Endothelial cell (in vitro differentiated cells): ENCODE measurements around the gene ITM2B. TPM values are rescaled to one million over a fixed set of nuclear protein-coding genes. Genes with fewer than 3 reads are reported as not detected.

Experiments
- DNase-seq: peaks from one replicate; pipeline ENCODE4 v3.0.0; 2021; ENCODE audit warnings: low spot score
- H3K27ac Mint-ChIP-seq: one replicate; pipeline ENCODE4 v1.8.0; 2021; ENCODE audit warnings: mixed read lengths, inconsistent platforms; ENCODE audit not compliant: unreplicated experiment
- H3K27me3 Mint-ChIP-seq: one replicate; pipeline ENCODE4 v1.8.0; 2021; ENCODE audit warnings: mild to moderate bottlenecking, moderate library complexity, mixed read lengths, inconsistent platforms; ENCODE audit not compliant: unreplicated experiment
- H3K36me3 Mint-ChIP-seq: one replicate; pipeline ENCODE4 v1.8.0; 2021; ENCODE audit warnings: mild to moderate bottlenecking, low read depth, mixed read lengths, inconsistent platforms; ENCODE audit not compliant: unreplicated experiment
- H3K4me1 Mint-ChIP-seq: one replicate; pipeline ENCODE4 v1.8.0; 2021; ENCODE audit warnings: mild to moderate bottlenecking, mixed read lengths, inconsistent platforms; ENCODE audit not compliant: unreplicated experiment
- H3K4me3 Mint-ChIP-seq: one replicate; pipeline ENCODE4 v1.8.0; 2021; ENCODE audit warnings: mild to moderate bottlenecking, mixed read lengths, inconsistent platforms; ENCODE audit not compliant: unreplicated experiment
- H3K9me3 Mint-ChIP-seq: one replicate; pipeline ENCODE4 v1.8.0; 2021; ENCODE audit warnings: mixed read lengths, inconsistent platforms; ENCODE audit not compliant: unreplicated experiment
- total RNA-seq: library from RNA; stranded (reverse); fragmentation: NEBNext Ultra II Directional; extraction: Animal tissue kit (Norgen Biotek cat#: 25700); gene quantifications from one replicate; pipeline ENCODE4 v1.2.1, GENCODE V29; 2021; ENCODE audit not compliant: unreplicated experiment
- TF ChIP-seq, protein P1 (sequence below): fragments of 200-600 bp; sonication (generic); IDR thresholded peaks from one replicate; pipeline ENCODE4 v1.5.0; 2021; ENCODE audit warnings: antibody characterized with exemption; ENCODE audit not compliant: unreplicated experiment

Gene ITM2B
- total RNA-seq, 1 donor from 2014 or later: 448 TPM

DNA sequence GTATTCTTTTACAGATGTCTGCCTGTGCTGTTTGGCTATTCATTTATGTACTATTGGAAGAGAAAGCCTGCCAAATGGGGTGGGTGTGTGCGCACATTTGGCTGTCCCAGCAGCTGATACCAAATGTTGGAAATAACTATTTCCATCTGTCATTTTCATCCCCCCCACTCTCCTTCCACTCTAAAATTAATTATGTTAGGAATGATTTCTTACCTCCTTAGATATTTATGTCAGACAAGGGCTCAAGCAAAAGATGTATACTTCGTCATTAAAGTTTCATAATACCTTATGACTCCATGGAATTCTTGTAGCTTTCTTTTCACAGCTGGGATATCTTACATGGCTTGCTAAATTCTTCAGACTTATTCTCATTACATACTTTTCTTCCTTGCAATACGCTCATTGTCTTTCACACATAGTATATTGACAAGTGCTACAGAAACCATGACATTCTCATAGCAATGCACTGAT lies 18.6 kb downstream of the ITM2B start:
- TF ChIP-seq, protein P1, sequence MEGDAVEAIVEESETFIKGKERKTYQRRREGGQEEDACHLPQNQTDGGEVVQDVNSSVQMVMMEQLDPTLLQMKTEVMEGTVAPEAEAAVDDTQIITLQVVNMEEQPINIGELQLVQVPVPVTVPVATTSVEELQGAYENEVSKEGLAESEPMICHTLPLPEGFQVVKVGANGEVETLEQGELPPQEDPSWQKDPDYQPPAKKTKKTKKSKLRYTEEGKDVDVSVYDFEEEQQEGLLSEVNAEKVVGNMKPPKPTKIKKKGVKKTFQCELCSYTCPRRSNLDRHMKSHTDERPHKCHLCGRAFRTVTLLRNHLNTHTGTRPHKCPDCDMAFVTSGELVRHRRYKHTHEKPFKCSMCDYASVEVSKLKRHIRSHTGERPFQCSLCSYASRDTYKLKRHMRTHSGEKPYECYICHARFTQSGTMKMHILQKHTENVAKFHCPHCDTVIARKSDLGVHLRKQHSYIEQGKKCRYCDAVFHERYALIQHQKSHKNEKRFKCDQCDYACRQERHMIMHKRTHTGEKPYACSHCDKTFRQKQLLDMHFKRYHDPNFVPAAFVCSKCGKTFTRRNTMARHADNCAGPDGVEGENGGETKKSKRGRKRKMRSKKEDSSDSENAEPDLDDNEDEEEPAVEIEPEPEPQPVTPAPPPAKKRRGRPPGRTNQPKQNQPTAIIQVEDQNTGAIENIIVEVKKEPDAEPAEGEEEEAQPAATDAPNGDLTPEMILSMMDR: no peak
- Mint-ChIP-seq H3K9me3 (no peaks in the 10 kb centered on the region), H3K27me3 (no peaks in the 10 kb centered on the region), H3K4me1 (no peaks in the 10 kb centered on the region), H3K27ac (no peak overlapping the region), H3K4me3 (no peak overlapping the region), H3K36me3 (peaks cover 11% of the 10 kb centered on the region)
- DNase-seq: no peak

DNA sequence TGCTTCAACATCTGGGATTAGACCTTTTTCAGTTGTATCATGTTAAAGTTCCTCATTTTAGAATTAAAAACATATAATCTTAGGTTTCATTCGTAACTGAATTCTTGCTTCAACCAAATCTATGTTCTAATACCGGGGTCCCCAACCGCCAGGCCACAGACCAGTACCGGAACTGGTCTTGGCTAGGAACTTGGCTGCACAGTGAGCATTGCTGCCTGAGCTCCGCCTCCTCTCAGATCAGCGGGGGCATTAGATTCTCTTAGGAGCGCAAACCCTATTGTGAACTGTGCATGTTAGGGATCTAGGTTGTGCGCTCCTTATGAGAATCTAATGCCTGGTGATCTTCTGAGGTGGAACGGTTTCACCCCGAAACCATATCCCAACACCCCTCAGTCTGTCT lies 19.2 kb downstream of the ITM2B start:
- H3K27me3 Mint-ChIP-seq: no peaks in the 10 kb centered on the region
- H3K4me1 Mint-ChIP-seq: no peaks in the 10 kb centered on the region

GRCh38 chr13:48253849-48254248 lies 20.8 kb downstream of the ITM2B start:
- TF ChIP-seq, protein P1: no peak
- no peak for DNase-seq
- Mint-ChIP-seq H3K4me3 (no peak overlapping the region), H3K27ac (no peak overlapping the region), H3K9me3 (no peaks in the 10 kb centered on the region), H3K36me3 (peaks cover 17% of the 10 kb centered on the region), H3K4me1 (no peaks in the 10 kb centered on the region), H3K27me3 (no peaks in the 10 kb centered on the region)

More for the DNA sequence above, 19.2 kb downstream of the ITM2B start:
- Mint-ChIP-seq H3K27ac (no peak overlapping the region), H3K4me3 (no peak overlapping the region), H3K9me3 (no peaks in the 10 kb centered on the region), H3K36me3 (peaks cover 13% of the 10 kb centered on the region)
- DNase-seq: no peak
- TF ChIP-seq, protein P1: no peak

- no peaks in the 10 kb centered on the region for H3K9me3 Mint-ChIP-seq
- H3K4me1 Mint-ChIP-seq: no peaks in the 10 kb centered on the region
- no peak overlapping the region for H3K4me3 Mint-ChIP-seq
- H3K27me3 Mint-ChIP-seq: no peaks in the 10 kb centered on the region
- peaks cover 26% of the 10 kb centered on the region for H3K36me3 Mint-ChIP-seq
- no peak for DNase-seq
- H3K27ac Mint-ChIP-seq: no peak overlapping the region
- TF ChIP-seq, protein P1: no peak
Measured at GRCh38 chr13:48255090-48255489, 22.1 kb downstream of the ITM2B start.

- Mint-ChIP-seq H3K9me3 (no peaks in the 10 kb centered on the region), H3K4me1 (no peaks in the 10 kb centered on the region), H3K27ac (no peak overlapping the region), H3K27me3 (no peaks in the 10 kb centered on the region), H3K36me3 (peaks cover 30% of the 10 kb centered on the region), H3K4me3 (no peak overlapping the region)
- no peak for DNase-seq
- TF ChIP-seq, protein P1: no peak
Measured at GRCh38 chr13:48255954-48256353, 22.9 kb downstream of the ITM2B start.
